B cell (primary cell): ENCODE results near the gene RBP4. TPM values are rescaled to one million over a fixed set of nuclear protein-coding genes. Genes with fewer than 3 reads are reported as not detected.

ENCODE experiments used
- ATAC-seq: fragments of 200-7000 bp; cut with Tn5 transposase; one replicate; pipeline ENCODE4 v1.10.0; 2021; ENCODE audit warnings: low read depth, mild to moderate bottlenecking, moderate number of reproducible peaks, moderate library complexity
- CTCF ChIA-PET: fragments of 350-600 bp; sonication (Branson Sonifier 250); formaldehyde crosslinking; loops from one replicate; lab custom pipeline; 2021; ENCODE audit warnings: antibody characterized with exemption, inconsistent platforms; lab: Charles Lee
- POLR2A ChIA-PET: fragments of 350-600 bp; sonication (Branson Sonifier 250); formaldehyde crosslinking; loops from one replicate; lab custom pipeline; 2021; ENCODE audit warnings: antibody characterized with exemption; lab: Charles Lee
- DNase-seq: peaks from one replicate; pipeline ENCODE4 v3.0.0; 2013
- H2AFZ ChIP-seq: 2 replicates; pipeline ENCODE4 v1.6.1; 2012; ENCODE audit warnings: mild to moderate bottlenecking, low read depth, low read length; ENCODE audit not compliant: insufficient read depth, poor library complexity, severe bottlenecking
- H3K27ac ChIP-seq, 2 donors: 1 replicate in 1 of 2; 2 replicates in 1 of 2; pipeline ENCODE4 v1.5.1; 2012 to 2013; ENCODE audit warnings: low read length in 2 of 2, mild to moderate bottlenecking in 2 of 2, moderate library complexity in 1 of 2
- H3K27me3 ChIP-seq, 4 experiments: fragments of 200-600 bp in 1 of 4; sonication (generic) in 1 of 4; replicated peaks in 1 of 4; 1 replicate in 2 of 4; 2 replicates in 2 of 4; pipeline versions ENCODE4 v1.6.1 to v1.7.0; 2013 to 2016; ENCODE audit warnings: low read length in 3 of 4, mild to moderate bottlenecking in 2 of 4, mixed read lengths in 1 of 4, moderate library complexity in 1 of 4; ENCODE audit not compliant: insufficient read depth in 4 of 4, control insufficient read depth in 3 of 4; ENCODE audit errors: control extremely low read depth in 1 of 4
- H3K36me3 ChIP-seq, 2 experiments: replicated peaks in 1 of 2; 1 replicate in 1 of 2; 2 replicates in 1 of 2; pipeline versions ENCODE4 v1.6.1 to v1.7.1; 2013; ENCODE audit warnings: low read length in 1 of 2; ENCODE audit not compliant: insufficient read depth in 2 of 2, control insufficient read depth in 1 of 2; ENCODE audit errors: control extremely low read depth in 1 of 2, extremely low read depth in 1 of 2
- H3K4me1 ChIP-seq, 2 donors: fragments of 200-600 bp in 1 of 2; sonication (generic) in 1 of 2; 1 replicate in 1 of 2; 2 replicates in 1 of 2; pipeline versions ENCODE4 v1.5.1 to v1.6.1; 2013 to 2017; ENCODE audit warnings: low read length in 2 of 2; ENCODE audit not compliant: control insufficient read depth in 2 of 2, insufficient read depth in 2 of 2
- H3K4me2 ChIP-seq: replicated peaks from 2 replicates; pipeline ENCODE3; 2012; ENCODE audit warnings: mild to moderate bottlenecking, low read depth, low read length; ENCODE audit not compliant: poor library complexity, severe bottlenecking
- H3K4me3 ChIP-seq, 5 experiments: fragments of 200-600 bp in 1 of 5; sonication (generic) in 1 of 5; 1 replicate in 3 of 5; 2 replicates in 2 of 5; pipeline versions ENCODE4 v1.5.1 to v1.7.0; 2011 to 2016; ENCODE audit warnings: low read length in 4 of 5, mild to moderate bottlenecking in 4 of 5, low read depth in 2 of 5, control low read depth in 1 of 5, moderate library complexity in 1 of 5; ENCODE audit not compliant: insufficient read depth in 1 of 5; ENCODE audit errors: control extremely low read depth in 1 of 5, extremely low read depth in 1 of 5
- H3K79me2 ChIP-seq: fragments of 200-600 bp; sonication (generic); one replicate; pipeline ENCODE4 v1.6.0; 2016; ENCODE audit warnings: low read length; ENCODE audit not compliant: control insufficient read depth, insufficient read depth
- H3K9ac ChIP-seq: fragments of 200-600 bp; sonication (generic); 2 replicates; pipeline ENCODE4 v1.6.1; 2017; ENCODE audit warnings: mild to moderate bottlenecking, low read length, moderate library complexity
- H3K9me3 ChIP-seq, 3 donors: one replicate each; pipeline versions ENCODE4 v1.6.1 to v1.7.1; 2013; ENCODE audit warnings: low read length in 2 of 3; ENCODE audit not compliant: control insufficient read depth in 2 of 3, insufficient read depth in 1 of 3; ENCODE audit errors: control extremely low read depth in 1 of 3
- H4K20me1 ChIP-seq: 2 replicates; pipeline ENCODE4 v1.6.0; 2012; ENCODE audit warnings: mild to moderate bottlenecking, low read length; ENCODE audit not compliant: insufficient read depth, control insufficient read depth, poor library complexity, severe bottlenecking
- H3K27ac Mint-ChIP-seq: one replicate; pipeline ENCODE4 v1.8.0; 2021; ENCODE audit warnings: mixed read lengths
- H3K27me3 Mint-ChIP-seq: one replicate; pipeline ENCODE4 v1.8.0; 2021; ENCODE audit warnings: mixed read lengths
- H3K4me1 Mint-ChIP-seq: one replicate; pipeline ENCODE4 v1.8.0; 2021; ENCODE audit warnings: mixed read lengths
- H3K4me3 Mint-ChIP-seq: one replicate; pipeline ENCODE4 v1.8.0; 2021; ENCODE audit warnings: mixed read lengths
- H3K9me3 Mint-ChIP-seq: one replicate; pipeline ENCODE4 v1.8.0; 2022; ENCODE audit warnings: mixed read lengths; ENCODE audit not compliant: insufficient read depth
- CTCF ChIP-seq: fragments of 200-600 bp; IDR thresholded peaks from one replicate; pipeline ENCODE4 v1.8.0; 2022; ENCODE audit warnings: antibody characterized with exemption, mild to moderate bottlenecking
- EZH2 ChIP-seq: IDR thresholded peaks from 2 replicates; pipeline ENCODE4 v1.6.1; 2012; ENCODE audit warnings: borderline replicate concordance, low read depth, mild to moderate bottlenecking, moderate library complexity, low read length; ENCODE audit not compliant: insufficient read depth, poor library complexity, severe bottlenecking
- WGBS: methylation state at CpG from one replicate; pipeline ENCODE4 v1.1.5; 2013; ENCODE audit warnings: missing lambda C conversion rate; ENCODE audit not compliant: insufficient coverage; 5-methylcytosine and 5-hydroxymethylcytosine counted together
- intact Hi-C: fragments of 100-400 bp; cut with micrococcal nuclease; formaldehyde crosslinking; loops from one replicate; pipeline ENCODE4 v1.10.0; 2022
- polyA plus RNA-seq: library from polyadenylated mRNA; depleted of rRNA; stranded (reverse); fragments of >200 nt; gene quantifications from 2 replicates; pipeline ENCODE4 v1.2.3, GENCODE V29; 2012
- total RNA-seq, 2 donors: library from RNA; stranded (reverse); fragments of 120-200 nt in 1 of 2; gene quantifications; 1 replicate in 1 of 2; 2 replicates in 1 of 2; pipeline versions ENCODE4 v1.2.3 to v1.2.4, GENCODE V29; 2013 to 2022

RBP4 gene
- total and polyA plus RNA-seq, 2 donors (not counting 1 experiment from before 2014, with no cell fraction given): not detected

GRCh38 chr10:93577565-93577964 is 23.5 kb downstream of the RBP4 start:
- Histone ChIP-seq H3K4me2 (no peak overlapping the region), H3K4me3 (no peak overlapping the region), H3K36me3 (no peaks in the 10 kb centered on the region), H3K27me3 (peaks cover 0 to 4% (median 0%) of the 10 kb centered on the region in 4 experiments), H2AFZ (no peak overlapping the region), H3K27ac (no peak overlapping the region), H3K4me1 (no peaks in the 10 kb centered on the region), H3K9me3 (peaks cover 0 to 8% (median 6%) of the 10 kb centered on the region in 3 donors), H3K9ac (no peak overlapping the region), H4K20me1 (no peaks in the 10 kb centered on the region), H3K79me2 (no peaks in the 10 kb centered on the region)
- CTCF ChIA-PET: interaction anchor here (0.6 to 0.7 kb wide), 2 partner anchors 21 to 1883 kb away, joined by 3 read pairs; no protein-coding TSS in a partner anchor
- 92% methylated on average over 2 of the region's 3 CpGs for WGBS
- DNase-seq (no peak), ATAC-seq (no peak)
- Mint-ChIP-seq H3K4me3 (no peak overlapping the region), H3K9me3 (peaks cover 6% of the 10 kb centered on the region), H3K27ac (no peak overlapping the region), H3K27me3 (peaks cover 36% of the 10 kb centered on the region), H3K4me1 (peaks cover 2% of the 10 kb centered on the region)
- POLR2A ChIA-PET: no interaction called here
- intact Hi-C loops: no loop called here
- TF ChIP-seq CTCF (no peak), EZH2 (no peak)

DNA sequence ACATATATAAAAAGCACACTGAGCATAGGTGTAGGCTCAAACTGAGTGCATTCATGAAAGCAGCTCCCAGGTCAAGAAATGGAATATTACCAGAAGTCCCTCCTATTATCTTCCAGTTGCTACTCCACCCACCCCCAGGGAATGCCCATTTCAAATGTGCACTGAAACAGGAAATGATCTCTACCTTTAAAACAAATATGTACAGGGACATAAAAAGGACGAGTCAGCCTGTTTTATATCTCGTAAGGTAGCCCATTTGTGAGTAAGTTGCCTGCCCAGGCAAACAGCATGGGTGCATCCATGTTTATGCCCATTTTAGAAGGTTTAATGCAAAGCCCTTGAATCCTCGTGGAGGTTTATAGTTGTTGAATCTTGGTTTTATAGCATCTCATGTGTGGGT is 24.1 kb downstream of the RBP4 start:
- H3K27ac Mint-ChIP-seq: no peak overlapping the region
- no peak overlapping the region for H3K4me2 ChIP-seq
- ATAC-seq (no peak), DNase-seq (no peak)
- H3K9ac ChIP-seq: no peak overlapping the region
- ChIA-PET POLR2A (no interaction called here), CTCF (no interaction called here)
- H3K4me3 ChIP-seq: no peak overlapping the region
- H3K27ac ChIP-seq: no peak overlapping the region
- intact Hi-C loops: no loop called here
- peaks cover 0 to 8% (median 6%) of the 10 kb centered on the region in 3 donors for H3K9me3 ChIP-seq
- peaks cover 41% of the 10 kb centered on the region for H3K27me3 Mint-ChIP-seq
- H3K9me3 Mint-ChIP-seq: peaks cover 6% of the 10 kb centered on the region
- H3K79me2 ChIP-seq: no peaks in the 10 kb centered on the region
- WGBS: 97% methylated on average over 3 of the region's 3 CpGs
- no peaks in the 10 kb centered on the region for H3K36me3 ChIP-seq
- H3K4me3 Mint-ChIP-seq: no peak overlapping the region
- H3K27me3 ChIP-seq: peaks cover 0 to 7% (median 0%) of the 10 kb centered on the region in 4 experiments
- H3K4me1 ChIP-seq: no peaks in the 10 kb centered on the region
- peaks cover 2% of the 10 kb centered on the region for H3K4me1 Mint-ChIP-seq
- H2AFZ ChIP-seq: no peak overlapping the region
- TF ChIP-seq CTCF (no peak), EZH2 (no peak)
- no peaks in the 10 kb centered on the region for H4K20me1 ChIP-seq
